ENCODE measurements around the gene TECTA. TPM values are rescaled to one million over a fixed set of nuclear protein-coding genes. Genes with fewer than 3 reads are reported as not detected.

TECTA gene
- total RNA-seq, 1 donor from 2014 or later, result 0.94 TPM

- no peak for DNase-seq (ENCODE audit: extremely low spot score, unreplicated experiment)
- Mint-ChIP-seq H3K4me1 (ENCODE audit: unreplicated experiment) (no peaks in the 10 kb centered on the region), H3K9me3 (ENCODE audit: unreplicated experiment) (no peaks in the 10 kb centered on the region), H3K27me3 (ENCODE audit: unreplicated experiment) (no peaks in the 10 kb centered on the region), H3K4me3 (ENCODE audit: unreplicated experiment) (no peak overlapping the region), H3K27ac (ENCODE audit: unreplicated experiment) (no peak overlapping the region), H3K36me3 (ENCODE audit: unreplicated experiment) (peaks cover 54% of the 10 kb centered on the region)
- TF ChIP-seq CTCF (IDR thresholded peaks at IDR 0.05), result no peak
Observed at GRCh38 chr11:121057922-121058321, 43.1 kb upstream of the TECTA start.

GRCh38 chr11:121058941-121059340, 42.1 kb upstream of the TECTA start:
- no peak overlapping the region for H3K4me3 Mint-ChIP-seq (ENCODE audit: unreplicated experiment)
- no peaks in the 10 kb centered on the region for H3K9me3 Mint-ChIP-seq (ENCODE audit: unreplicated experiment)
- H3K27ac Mint-ChIP-seq (ENCODE audit: unreplicated experiment), result no peak overlapping the region
- DNase-seq (ENCODE audit: extremely low spot score, unreplicated experiment), result no peak
- no peaks in the 10 kb centered on the region for H3K27me3 Mint-ChIP-seq (ENCODE audit: unreplicated experiment)
- peaks cover 60% of the 10 kb centered on the region for H3K36me3 Mint-ChIP-seq (ENCODE audit: unreplicated experiment)
- H3K4me1 Mint-ChIP-seq (ENCODE audit: unreplicated experiment), result no peaks in the 10 kb centered on the region
- no peak for TF ChIP-seq CTCF (IDR thresholded peaks at IDR 0.05)

- Mint-ChIP-seq H3K27me3 (ENCODE audit: unreplicated experiment) (no peaks in the 10 kb centered on the region), H3K4me1 (ENCODE audit: unreplicated experiment) (no peaks in the 10 kb centered on the region), H3K27ac (ENCODE audit: unreplicated experiment) (no peak overlapping the region), H3K4me3 (ENCODE audit: unreplicated experiment) (no peak overlapping the region), H3K9me3 (ENCODE audit: unreplicated experiment) (no peaks in the 10 kb centered on the region), H3K36me3 (ENCODE audit: unreplicated experiment) (peaks cover 58% of the 10 kb centered on the region)
- DNase-seq (ENCODE audit: extremely low spot score, unreplicated experiment), result no peak
- TF ChIP-seq CTCF (IDR thresholded peaks at IDR 0.05), result no peak
Observed at GRCh38 chr11:121059605-121060004, 41.4 kb upstream of the TECTA start.

- peak; percentile 33 for TF ChIP-seq CTCF (IDR thresholded peaks at IDR 0.05)
- Mint-ChIP-seq H3K27me3 (ENCODE audit: unreplicated experiment) (no peaks in the 10 kb centered on the region), H3K9me3 (ENCODE audit: unreplicated experiment) (no peaks in the 10 kb centered on the region), H3K4me3 (ENCODE audit: unreplicated experiment) (no peak overlapping the region), H3K4me1 (ENCODE audit: unreplicated experiment) (peaks cover 16% of the 10 kb centered on the region), H3K36me3 (ENCODE audit: unreplicated experiment) (peaks cover 40% of the 10 kb centered on the region), H3K27ac (ENCODE audit: unreplicated experiment) (no peak overlapping the region)
- DNase-seq (ENCODE audit: extremely low spot score, unreplicated experiment), result no peak
Observed at GRCh38 chr11:121063728-121064127, 37.3 kb upstream of the TECTA start.

- peaks cover 5% of the 10 kb centered on the region for H3K9me3 Mint-ChIP-seq (ENCODE audit: unreplicated experiment)
- H3K4me1 Mint-ChIP-seq (ENCODE audit: unreplicated experiment), result peaks cover 24% of the 10 kb centered on the region
- H3K36me3 Mint-ChIP-seq (ENCODE audit: unreplicated experiment), result peaks cover 47% of the 10 kb centered on the region
- no peak overlapping the region for H3K4me3 Mint-ChIP-seq (ENCODE audit: unreplicated experiment)
- no peak for TF ChIP-seq CTCF (IDR thresholded peaks at IDR 0.05)
- H3K27me3 Mint-ChIP-seq (ENCODE audit: unreplicated experiment), result no peaks in the 10 kb centered on the region
- no peak for DNase-seq (ENCODE audit: extremely low spot score, unreplicated experiment)
- H3K27ac Mint-ChIP-seq (ENCODE audit: unreplicated experiment), result no peak overlapping the region
Observed at GRCh38 chr11:121066623-121067022, 34.4 kb upstream of the TECTA start.

All from osteocyte (in vitro differentiated cells).